ENCODE measurements around the gene PPEF2. TPM values are rescaled to one million over a fixed set of nuclear protein-coding genes. Genes with fewer than 3 reads are reported as not detected.
A peak's percentile ranks its signal among the peaks of the same experiment; 100 is the strongest.

Gene PPEF2
- total and polyA plus RNA-seq, 10 donors: 0.06 to 3.4 (median 0.16) TPM; not detected in 2

DNA sequence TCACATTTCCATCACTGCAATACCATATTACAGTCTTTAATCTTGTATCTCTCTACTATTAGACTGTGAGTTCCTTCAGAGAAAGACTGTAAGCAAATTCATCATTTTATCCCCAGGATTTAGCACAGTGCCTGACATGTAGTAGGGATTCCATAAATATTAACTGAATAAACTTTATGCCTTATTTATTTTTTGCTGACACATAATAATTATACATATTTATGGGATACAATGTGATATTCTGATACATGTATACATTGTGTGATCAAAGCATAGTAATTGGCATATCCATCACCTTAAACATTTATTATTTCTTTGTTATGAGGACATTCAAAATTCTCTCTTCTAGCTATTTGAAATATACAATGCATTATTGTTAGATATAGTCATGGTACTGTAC is 3.7 kb downstream of the PPEF2 start:
- no peaks in the 10 kb centered on the region for H3K36me3 ChIP-seq
- no peak for DNase-seq
- intact Hi-C loops (cut with DNase I; ENCODE audit: low total_unique reads): loop anchor here (10.0 kb wide), 1 partner anchor 166 kb away; no protein-coding TSS in a partner anchor
- no peaks in the 10 kb centered on the region for H3K27me3 ChIP-seq (replicated peaks in 1 of 7)
- peaks cover 6 to 19% (median 16%) of the 10 kb centered on the region in 6 donors for H3K4me1 ChIP-seq
- H3K9me3 ChIP-seq: no peaks in the 10 kb centered on the region
- no peak overlapping the region for H3K4me3 ChIP-seq
- no peak overlapping the region for H3K27ac ChIP-seq
- TF ChIP-seq POLR2A (IDR thresholded peaks at IDR 0.05): no peak
- TF ChIP-seq, protein P1, sequence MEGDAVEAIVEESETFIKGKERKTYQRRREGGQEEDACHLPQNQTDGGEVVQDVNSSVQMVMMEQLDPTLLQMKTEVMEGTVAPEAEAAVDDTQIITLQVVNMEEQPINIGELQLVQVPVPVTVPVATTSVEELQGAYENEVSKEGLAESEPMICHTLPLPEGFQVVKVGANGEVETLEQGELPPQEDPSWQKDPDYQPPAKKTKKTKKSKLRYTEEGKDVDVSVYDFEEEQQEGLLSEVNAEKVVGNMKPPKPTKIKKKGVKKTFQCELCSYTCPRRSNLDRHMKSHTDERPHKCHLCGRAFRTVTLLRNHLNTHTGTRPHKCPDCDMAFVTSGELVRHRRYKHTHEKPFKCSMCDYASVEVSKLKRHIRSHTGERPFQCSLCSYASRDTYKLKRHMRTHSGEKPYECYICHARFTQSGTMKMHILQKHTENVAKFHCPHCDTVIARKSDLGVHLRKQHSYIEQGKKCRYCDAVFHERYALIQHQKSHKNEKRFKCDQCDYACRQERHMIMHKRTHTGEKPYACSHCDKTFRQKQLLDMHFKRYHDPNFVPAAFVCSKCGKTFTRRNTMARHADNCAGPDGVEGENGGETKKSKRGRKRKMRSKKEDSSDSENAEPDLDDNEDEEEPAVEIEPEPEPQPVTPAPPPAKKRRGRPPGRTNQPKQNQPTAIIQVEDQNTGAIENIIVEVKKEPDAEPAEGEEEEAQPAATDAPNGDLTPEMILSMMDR (IDR thresholded peaks at IDR 0.05 in 8 of 11, conservative IDR thresholded peaks at IDR 0.05 in 3 of 11): no peak
- no peak for TF ChIP-seq POLR2AphosphoS5 (IDR thresholded peaks at IDR 0.05)

DNA sequence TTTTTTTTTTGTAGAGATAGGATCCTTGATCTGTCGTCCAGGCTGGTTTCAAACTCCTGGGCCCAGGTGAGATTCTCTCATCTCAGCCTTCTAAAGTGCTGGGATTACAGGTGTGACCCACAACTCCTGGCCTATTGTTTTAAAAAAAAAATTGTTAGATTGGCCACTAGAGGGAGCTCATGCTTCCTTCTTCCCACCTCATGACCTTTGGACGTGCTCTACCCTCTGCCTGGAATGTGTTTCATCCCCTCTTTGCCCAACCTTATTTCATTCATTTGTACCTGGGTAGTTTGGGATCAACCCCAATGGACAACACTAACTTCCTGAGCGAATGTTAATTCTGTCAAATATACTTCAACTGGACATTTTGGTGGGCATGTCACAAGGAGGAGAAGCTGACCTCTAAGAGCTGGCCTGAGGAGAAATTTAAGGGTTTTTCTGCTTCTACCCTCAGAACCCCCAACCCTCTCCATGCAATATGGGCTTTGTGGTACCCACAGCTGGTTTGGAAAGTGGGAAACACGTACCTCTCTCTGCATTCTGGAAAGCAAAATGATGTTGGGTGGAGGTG is 6.4 kb downstream of the PPEF2 start:
- intact Hi-C loops (cut with DNase I; ENCODE audit: low total_unique reads): loop anchor here (10.0 kb wide), 1 partner anchor 169 kb away; no protein-coding TSS in a partner anchor
- Histone ChIP-seq H3K4me3 (no peak overlapping the region), H3K36me3 (no peaks in the 10 kb centered on the region), H3K27ac (no peak overlapping the region), H3K4me1 (peaks cover 0 to under 1% (median 0%) of the 10 kb centered on the region in 6 donors), H3K27me3 (replicated peaks in 1 of 7) (no peaks in the 10 kb centered on the region), H3K9me3 (no peaks in the 10 kb centered on the region)
- 44 to 55% (median 48%) methylated on average over 4 of the region's 4 CpGs for WGBS, 5 donors
- TF ChIP-seq, protein P1 (IDR thresholded peaks at IDR 0.05 in 8 of 11, conservative IDR thresholded peaks at IDR 0.05 in 3 of 11): peak in 9 of 11 experiments; percentile 24 to 66 (median 55)
- no peak for TF ChIP-seq POLR2A (IDR thresholded peaks at IDR 0.05)
- no peak for DNase-seq

DNA sequence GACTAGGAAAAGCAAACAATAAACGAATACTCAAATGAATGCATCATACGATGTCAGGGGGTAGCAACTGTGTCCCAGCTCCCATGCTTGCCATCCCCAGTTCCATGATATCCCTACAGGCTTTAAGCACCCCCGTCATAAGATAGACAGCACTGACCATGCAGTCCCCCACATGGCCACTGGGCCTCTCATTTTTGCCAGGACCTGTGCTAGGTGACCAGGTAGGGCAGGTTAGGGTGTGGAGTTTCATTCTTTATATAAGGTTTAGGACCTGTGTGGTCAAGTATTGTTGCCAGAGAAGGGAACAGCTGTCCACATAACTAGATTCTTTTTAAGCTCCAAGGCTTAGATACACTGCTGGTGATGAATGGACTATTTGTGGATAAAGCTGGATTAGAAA is 9.7 kb downstream of the PPEF2 start:
- DNase-seq: no peak
- Histone ChIP-seq H3K9me3 (no peaks in the 10 kb centered on the region), H3K27ac (no peak overlapping the region), H3K4me3 (no peak overlapping the region), H3K4me1 (no peaks in the 10 kb centered on the region), H3K36me3 (no peaks in the 10 kb centered on the region), H3K27me3 (replicated peaks in 1 of 7) (no peaks in the 10 kb centered on the region)
- intact Hi-C loops (cut with DNase I; ENCODE audit: low total_unique reads): loop anchor here (10.0 kb wide), 1 partner anchor 172 kb away; no protein-coding TSS in a partner anchor
- 83 to 94% (median 87%) methylated on average over 3 of the region's 3 CpGs for WGBS, 5 donors
- TF ChIP-seq, protein P1 (IDR thresholded peaks at IDR 0.05 in 8 of 11, conservative IDR thresholded peaks at IDR 0.05 in 3 of 11): no peak
- TF ChIP-seq POLR2A (IDR thresholded peaks at IDR 0.05) (no peak), POLR2AphosphoS5 (IDR thresholded peaks at IDR 0.05) (no peak)

DNA sequence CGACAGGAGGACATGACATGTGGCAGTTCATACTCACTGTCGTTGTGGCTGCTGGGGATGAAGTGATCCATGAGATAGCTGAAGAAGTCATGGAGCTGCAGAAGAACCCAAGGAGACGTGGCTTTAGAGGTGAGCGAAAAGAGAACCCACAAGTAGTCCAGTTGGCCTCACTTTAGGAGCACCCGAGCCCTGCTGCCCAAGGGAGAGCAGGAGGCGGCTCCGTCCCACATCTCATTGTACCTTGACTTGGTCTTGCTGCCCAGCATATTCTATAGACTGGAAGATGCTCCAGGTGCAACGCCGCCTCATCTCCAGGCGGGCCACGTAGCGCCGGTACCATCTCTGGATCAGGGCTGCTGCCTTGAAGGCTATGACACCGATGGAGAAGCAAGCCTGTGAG is 10.6 kb downstream of the PPEF2 start:
- H3K27ac ChIP-seq: no peak overlapping the region
- no peak for DNase-seq
- H3K4me1 ChIP-seq: no peaks in the 10 kb centered on the region
- H3K36me3 ChIP-seq: no peaks in the 10 kb centered on the region
- no peak overlapping the region for H3K4me3 ChIP-seq
- TF ChIP-seq POLR2AphosphoS5 (IDR thresholded peaks at IDR 0.05): no peak
- TF ChIP-seq, protein P1 (IDR thresholded peaks at IDR 0.05 in 8 of 11, conservative IDR thresholded peaks at IDR 0.05 in 3 of 11): no peak
- WGBS, 5 donors: 87 to 95% (median 93%) methylated on average over 13 to 14 of the region's 14 CpGs
- H3K9me3 ChIP-seq: no peaks in the 10 kb centered on the region
- no peaks in the 10 kb centered on the region for H3K27me3 ChIP-seq (replicated peaks in 1 of 7)
- intact Hi-C loops (cut with DNase I; ENCODE audit: low total_unique reads): loop anchor here (10.0 kb wide), 1 partner anchor 173 kb away; no protein-coding TSS in a partner anchor
